HepG2 (cell line): Measurements from ENCODE around the gene OSGIN1. TPM values are rescaled to one million over a fixed set of nuclear protein-coding genes. Genes with fewer than 3 reads are reported as not detected.
A peak's percentile ranks its signal among the peaks of the same experiment; 100 is the strongest.

Experiments
- ATAC-seq: fragments of 200-7000 bp; cut with Tn5 transposase; 3 replicates; pipeline ENCODE4 v1.9.1; 2020; ENCODE audit warnings: mild to moderate bottlenecking, moderate library complexity
- BruUV-seq: library from RNA; stranded (reverse); fragments of 400-500 nt; replicated peaks from 2 replicates; lab custom pipeline; 2021; lab: Mats Ljungman, UMichigan
- CTCF ChIA-PET: fragments of 300-600 bp; formaldehyde crosslinking; extraction: SDS; loops from one replicate; lab custom pipeline; 2021; ENCODE audit warnings: low total read pairs, inconsistent platforms, low intra/inter-chr PET ratio; lab: Yijun Ruan, JAX
- POLR2A ChIA-PET: fragments of 350-600 bp; sonication (Branson Sonifier 250); formaldehyde crosslinking; loops from one replicate; lab custom pipeline; 2020; ENCODE audit warnings: antibody characterized with exemption, inconsistent platforms; lab: Yijun Ruan, JAX
- DNase-seq: peaks from one replicate; pipeline ENCODE4 v3.0.0-alpha.2; 2015; ENCODE audit warnings: low spot score
- FAIRE-seq: peaks from 3 replicates; lab custom pipeline; 2011; peaks lifted over from hg19 to GRCh38; lab: Jason Lieb, UNC
- H2AFZ ChIP-seq: one replicate; pipeline ENCODE4 v1.6.1; 2011; ENCODE audit warnings: low read length, inconsistent platforms
- H3K27ac ChIP-seq: fragments of 300-600 bp; 3 replicates; pipeline ENCODE4 v1.8.0; 2011; ENCODE audit warnings: mixed run types, mild to moderate bottlenecking, mixed read lengths, low read length, inconsistent platforms; ENCODE audit not compliant: insufficient read depth; ENCODE audit errors: extremely low read length
- H3K27me3 ChIP-seq, 2 experiments: fragments of 200-600 bp in 1 of 2; 2 replicates in 1 of 2; 3 replicates in 1 of 2; pipeline versions ENCODE4 v1.6.0 to v1.8.0; 2011; ENCODE audit warnings: low read length in 2 of 2, mild to moderate bottlenecking in 2 of 2, moderate library complexity in 2 of 2, inconsistent platforms in 1 of 2; ENCODE audit not compliant: insufficient read depth in 2 of 2, control insufficient read depth in 1 of 2
- H3K36me3 ChIP-seq, 2 experiments: fragments of 200-600 bp in 1 of 2; replicated peaks in 1 of 2; 2 replicates in 1 of 2; 3 replicates in 1 of 2; pipeline versions ENCODE4 v1.5.1 to v1.8.0; 2011; ENCODE audit warnings: low read length in 2 of 2, inconsistent platforms in 1 of 2; ENCODE audit not compliant: insufficient read depth in 2 of 2, control insufficient read depth in 1 of 2
- H3K4me1 ChIP-seq: 2 replicates; pipeline ENCODE4 v1.5.1; 2012; ENCODE audit warnings: low read length, inconsistent platforms; ENCODE audit not compliant: insufficient read depth
- H3K4me2 ChIP-seq: 2 replicates; pipeline ENCODE4 v1.6.0; 2011; ENCODE audit warnings: low read depth, low read length, inconsistent platforms
- H3K4me3 ChIP-seq, 3 experiments: fragments of 200-600 bp in 1 of 3; sonication (generic), shearing (Covaris generic) in 1 of 3; replicated peaks in 1 of 3; 2 replicates each; pipeline ENCODE4 v1.5.1; 2011 to 2016; ENCODE audit warnings: low read length in 3 of 3, inconsistent platforms in 2 of 3, low read depth in 2 of 3, mild to moderate bottlenecking in 2 of 3, control low read depth in 1 of 3, mixed read lengths in 1 of 3; ENCODE audit not compliant: insufficient read depth in 1 of 3
- H3K79me2 ChIP-seq: one replicate; pipeline ENCODE4 v1.6.1; 2011; ENCODE audit warnings: low read length, inconsistent platforms; ENCODE audit not compliant: insufficient read depth
- H3K9ac ChIP-seq: 2 replicates; pipeline ENCODE4 v1.6.0; 2011; ENCODE audit warnings: mild to moderate bottlenecking, low read depth, low read length, inconsistent platforms; ENCODE audit not compliant: insufficient read depth
- H3K9me3 ChIP-seq: 2 replicates; pipeline ENCODE4 v1.5.1; 2012; ENCODE audit warnings: mild to moderate bottlenecking, low read length
- H4K20me1 ChIP-seq: 2 replicates; pipeline ENCODE4 v1.6.0; 2011; ENCODE audit warnings: inconsistent platforms, mild to moderate bottlenecking, low read length, moderate library complexity; ENCODE audit not compliant: insufficient read depth
- CCAR2 ChIP-seq: fragments of 200-400 bp; formaldehyde crosslinking; optimal IDR thresholded peaks from 2 replicates; pipeline ENCODE3; 2018; ENCODE audit warnings: low read depth, mild to moderate bottlenecking, low read length, moderate library complexity
- ETV5 ChIP-seq: IDR thresholded peaks from 2 replicates; pipeline ENCODE4 v1.6.1; 2018; ENCODE audit warnings: missing biosample characterization, missing genetic modification reagents, inconsistent platforms, borderline replicate concordance
- FOXP1 ChIP-seq, 2 experiments: fragments of 450-650 bp in 1 of 2; IDR thresholded peaks; 2 replicates each; pipeline ENCODE4 v1.6.1; 2017 to 2018; ENCODE audit warnings: antibody characterized with exemption in 1 of 2
- HMGXB4 ChIP-seq, 2 experiments: sonication (generic) in 1 of 2; formaldehyde crosslinking in 1 of 2; IDR thresholded peaks; 2 replicates each; pipeline versions ENCODE4 v1.4.0 to v1.6.1; 2018 to 2020; ENCODE audit warnings: missing genetic modification reagents in 2 of 2, borderline replicate concordance in 1 of 2, low read depth in 1 of 2, mild to moderate bottlenecking in 1 of 2, missing biosample characterization in 1 of 2
- HOXA3 ChIP-seq: sonication (generic); formaldehyde crosslinking; IDR thresholded peaks from 2 replicates; pipeline ENCODE4 v1.5.0; 2020; ENCODE audit warnings: missing genetic modification reagents
- JUN ChIP-seq: sonication (generic); formaldehyde crosslinking; IDR thresholded peaks from 2 replicates; pipeline ENCODE4 v1.4.0; 2020; ENCODE audit warnings: mild to moderate bottlenecking, missing genetic modification reagents
- KDM5A ChIP-seq: fragments of 200-600 bp; sonication (generic); IDR thresholded peaks from 2 replicates; pipeline ENCODE4 v1.7.0; 2018; ENCODE audit warnings: antibody characterized with exemption, mild to moderate bottlenecking, low read length, borderline replicate concordance
- MIER2 ChIP-seq: IDR thresholded peaks from 2 replicates; pipeline ENCODE4 v1.6.1; 2016; ENCODE audit warnings: missing biosample characterization, missing genetic modification reagents
- NPAS2 ChIP-seq: sonication (generic); formaldehyde crosslinking; IDR thresholded peaks from 2 replicates; pipeline ENCODE4 v1.8.0; 2022; ENCODE audit warnings: mild to moderate bottlenecking, missing genetic modification reagents, borderline replicate concordance
- PAF1 ChIP-seq: IDR thresholded peaks from 2 replicates; pipeline ENCODE4 v1.6.1; 2016; ENCODE audit warnings: missing genetic modification reagents, missing compliant biosample characterization
- SMARCC2 ChIP-seq: fragments of 450-650 bp; IDR thresholded peaks from 2 replicates; pipeline ENCODE4 v1.6.1; 2017; ENCODE audit warnings: antibody characterized with exemption, mild to moderate bottlenecking
- ZFP62 ChIP-seq: sonication (generic); formaldehyde crosslinking; IDR thresholded peaks from 2 replicates; pipeline ENCODE4 v1.4.0; 2020; ENCODE audit warnings: missing genetic modification reagents
- ZKSCAN1 ChIP-seq: fragments of 150-350 bp; IDR thresholded peaks from 2 replicates; pipeline ENCODE4 v1.6.1; 2014; ENCODE audit warnings: low read length
- ZNF207 ChIP-seq: fragments of 450-650 bp; IDR thresholded peaks from 2 replicates; pipeline ENCODE4 v1.6.1; 2016; ENCODE audit warnings: antibody characterized with exemption, borderline replicate concordance
- ZNF260 ChIP-seq: sonication (generic); formaldehyde crosslinking; IDR thresholded peaks from 2 replicates; pipeline ENCODE4 v1.4.0; 2020; ENCODE audit warnings: missing genetic modification reagents, low read depth, mild to moderate bottlenecking, borderline replicate concordance
- ZNF557 ChIP-seq: sonication (generic); formaldehyde crosslinking; IDR thresholded peaks from 2 replicates; pipeline ENCODE4 v1.4.0; 2020; ENCODE audit warnings: missing genetic modification reagents
- ZNF576 ChIP-seq: sonication (generic); formaldehyde crosslinking; IDR thresholded peaks from 2 replicates; pipeline ENCODE4 v1.4.0; 2020; ENCODE audit warnings: mild to moderate bottlenecking, missing genetic modification reagents
- ZNF605 ChIP-seq: sonication (generic); formaldehyde crosslinking; IDR thresholded peaks from 2 replicates; pipeline ENCODE4 v1.8.0; 2022; ENCODE audit warnings: mild to moderate bottlenecking, missing genetic modification reagents
- ZNF891 ChIP-seq: sonication (generic); formaldehyde crosslinking; IDR thresholded peaks from 2 replicates; pipeline ENCODE4 v1.5.0; 2020; ENCODE audit warnings: mild to moderate bottlenecking, missing genetic modification reagents
- WGBS: methylation state at CpG from one replicate; pipeline ENCODE4 v1.1.6; 2017; ENCODE audit warnings: low lambda C conversion rate; 5-methylcytosine and 5-hydroxymethylcytosine counted together
- in situ Hi-C: cut with HindIII; loops from 2 replicates; pipeline ENCODE4 v1.10.0; 2017; ENCODE audit warnings: low pct_unique_long_range_greater_than_20kb; ENCODE audit not compliant: extremely low pct_ligation_motif_present
- intact Hi-C: fragments of 100-400 bp; cut with micrococcal nuclease; formaldehyde crosslinking; loops from one replicate; pipeline ENCODE4 v1.10.0; 2022; ENCODE audit not compliant: unreplicated experiment
- polyA plus RNA-seq, 8 experiments: library from polyadenylated mRNA; depleted of rRNA in 3 of 8; stranded (reverse) in 7 of 8; unstranded in 1 of 8; fragments of >200 nt; fragmentation: Illumina TruSeq in 4 of 8; extraction: Trizol in 4 of 8; gene quantifications; 2 replicates each; pipeline versions ENCODE4 v1.2.1 to v1.2.3, GENCODE V29; 2011 to 2016; ENCODE audit warnings: low read depth in 4 of 8, missing spikeins in 1 of 8, mixed read lengths in 1 of 8; ENCODE audit not compliant: insufficient read depth in 1 of 8
- total RNA-seq, 5 experiments: library from RNA; depleted of rRNA; stranded (reverse); fragments of >200 nt; fragmentation: Illumina TruSeq; extraction: Trizol; gene quantifications; 2 replicates each; pipeline ENCODE4 v1.2.3, GENCODE V29; 2016; ENCODE audit warnings: low read depth in 1 of 5

OSGIN1 gene
- total and polyA plus RNA-seq, 2 of the 13 experiments (the other 11 are each of a cell fraction or from before 2014, with no cell fraction given) = 20.5 to 27.1 TPM

- 73% methylated on average over 12 of the region's 17 CpGs for WGBS
- ChIA-PET POLR2A (interaction anchor here (1.5 kb wide), 1 partner anchor 11 kb away, joined by 5 read pairs; no protein-coding TSS in a partner anchor), CTCF (no interaction called here)
Observed at GRCh38 chr16:83931556-83931955, 21.5 kb upstream of the OSGIN1 start.

GRCh38 chr16:83932304-83932703 lies 20.7 kb upstream of the OSGIN1 start:
- ATAC-seq = peak; percentile 7; the same call in 1 of the 3 replicates
- BruUV-seq = no TSS peak
- no peak for FAIRE-seq
- no peak for TF ChIP-seq ZNF576 (CRISPR knock-in tag)
- TF ChIP-seq ZNF557 (CRISPR knock-in tag) = no peak
- TF ChIP-seq CCAR2 = no peak
- TF ChIP-seq KDM5A = no peak
- no peak for TF ChIP-seq JUN (CRISPR knock-in tag)
- no peak for TF ChIP-seq HMGXB4 (CRISPR knock-in tag; IDR thresholded peaks at IDR 0.05; ENCODE audit: borderline replicate concordance in 1 of 2, low read depth in 1 of 2)
- no peak for TF ChIP-seq ZNF605 (CRISPR knock-in tag)
- TF ChIP-seq ZNF207 = no peak
- no peak for TF ChIP-seq SMARCC2
- TF ChIP-seq HOXA3 (CRISPR knock-in tag) = no peak
- no peak for TF ChIP-seq FOXP1 (IDR thresholded peaks at IDR 0.05)
- no peak for TF ChIP-seq FOXP1 (CRISPR knock-in tag; IDR thresholded peaks at IDR 0.05)
- TF ChIP-seq ZFP62 (CRISPR knock-in tag) = no peak
- TF ChIP-seq ZKSCAN1 = no peak
- no peak for TF ChIP-seq MIER2
- no peak for TF ChIP-seq ZNF260 (CRISPR knock-in tag)
- no peak for TF ChIP-seq ETV5 (CRISPR knock-in tag)

More at GRCh38 chr16:83931556-83931955, 21.5 kb upstream of the OSGIN1 start:
- FAIRE-seq = no peak
- no peak for TF ChIP-seq NPAS2 (CRISPR knock-in tag)
- no peak for TF ChIP-seq PAF1 (CRISPR knock-in tag)
- no peak for TF ChIP-seq ZNF891 (CRISPR knock-in tag)
- Histone ChIP-seq H4K20me1 (no peaks in the 10 kb centered on the region), H3K9ac (no peak overlapping the region), H3K27me3 (peaks cover 4 to 58% of the 10 kb centered on the region in 2 experiments; a peak in 4 of 5 replicates), H3K9me3 (no peaks in the 10 kb centered on the region), H3K4me2 (no peak overlapping the region), H3K4me3 (no peak overlapping the region), H3K27ac (no peak overlapping the region), H3K36me3 (no peaks in the 10 kb centered on the region), H2AFZ (no peak overlapping the region), H3K4me1 (peaks cover 48% of the 10 kb centered on the region), H3K79me2 (no peaks in the 10 kb centered on the region)
- ATAC-seq = no peak
- intact Hi-C loops = no loop called here
- no peak for DNase-seq
- in situ Hi-C loops = no loop called here
- BruUV-seq = no TSS peak

More at GRCh38 chr16:83932304-83932703, 20.7 kb upstream of the OSGIN1 start:
- H3K4me3 ChIP-seq = no peak overlapping the region
- H3K27ac ChIP-seq = no peak overlapping the region
- DNase-seq = no peak
- no peak overlapping the region for H3K9ac ChIP-seq
- ChIA-PET CTCF (no interaction called here), POLR2A (interaction anchor here (1.0 to 1.5 kb wide), 2 partner anchors 11 to 21 kb away, joined by 3 to 5 read pairs; partner anchors contain the start of gene OSGIN1)
- H3K27me3 ChIP-seq = peaks cover 7 to 65% of the 10 kb centered on the region in 2 experiments; a peak in 4 of 5 replicates
- no peaks in the 10 kb centered on the region for H4K20me1 ChIP-seq
- intact Hi-C loops (no loop called here), in situ Hi-C loops (no loop called here)
- H3K36me3 ChIP-seq = no peaks in the 10 kb centered on the region
- no peaks in the 10 kb centered on the region for H3K9me3 ChIP-seq
- H3K4me2 ChIP-seq = no peak overlapping the region
- WGBS = 74% methylated on average over 10 of the region's 11 CpGs
- no peaks in the 10 kb centered on the region for H3K79me2 ChIP-seq
- H2AFZ ChIP-seq = no peak overlapping the region
- peaks cover 41% of the 10 kb centered on the region for H3K4me1 ChIP-seq
